ENCODE data around the gene PSMB3.
A peak's percentile ranks its signal among the peaks of the same experiment; 100 is the strongest.

PSMB3 gene

DNA sequence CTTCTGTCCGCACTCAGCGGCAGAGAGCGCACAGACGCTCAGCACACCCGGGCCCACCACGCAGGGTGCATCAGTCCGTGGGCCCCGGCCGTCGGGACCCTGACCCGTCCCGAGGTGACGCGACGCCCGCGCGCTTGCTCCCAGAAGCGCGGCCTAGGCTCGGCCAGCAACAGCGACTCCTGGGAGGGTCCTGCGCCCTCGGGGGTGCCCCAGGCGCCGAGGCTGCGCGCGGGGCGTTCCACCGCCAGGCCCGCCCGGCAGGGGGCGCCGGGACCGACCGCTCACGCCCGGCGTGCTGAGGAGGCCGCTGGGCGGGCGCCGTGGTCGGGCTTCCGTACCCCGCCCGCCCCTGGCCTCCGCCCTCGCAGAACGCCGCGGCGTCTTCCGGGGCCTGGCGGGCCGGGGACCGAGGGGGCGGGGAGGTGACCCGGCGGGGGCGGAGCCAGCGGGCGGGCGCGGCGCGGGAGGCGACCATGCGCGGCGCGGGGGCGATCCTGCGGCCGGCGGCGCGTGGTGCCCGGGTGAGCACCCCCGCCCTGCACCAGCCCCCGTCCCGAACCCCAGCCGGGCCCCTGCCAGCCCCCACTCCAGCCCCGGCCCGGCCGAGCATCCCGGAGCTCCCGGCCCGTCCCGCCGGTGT, 22.5 kb upstream of the PSMB3 start, which contains the start of gene CISD3 (continued):
- TF ChIP-seq, protein P1, sequence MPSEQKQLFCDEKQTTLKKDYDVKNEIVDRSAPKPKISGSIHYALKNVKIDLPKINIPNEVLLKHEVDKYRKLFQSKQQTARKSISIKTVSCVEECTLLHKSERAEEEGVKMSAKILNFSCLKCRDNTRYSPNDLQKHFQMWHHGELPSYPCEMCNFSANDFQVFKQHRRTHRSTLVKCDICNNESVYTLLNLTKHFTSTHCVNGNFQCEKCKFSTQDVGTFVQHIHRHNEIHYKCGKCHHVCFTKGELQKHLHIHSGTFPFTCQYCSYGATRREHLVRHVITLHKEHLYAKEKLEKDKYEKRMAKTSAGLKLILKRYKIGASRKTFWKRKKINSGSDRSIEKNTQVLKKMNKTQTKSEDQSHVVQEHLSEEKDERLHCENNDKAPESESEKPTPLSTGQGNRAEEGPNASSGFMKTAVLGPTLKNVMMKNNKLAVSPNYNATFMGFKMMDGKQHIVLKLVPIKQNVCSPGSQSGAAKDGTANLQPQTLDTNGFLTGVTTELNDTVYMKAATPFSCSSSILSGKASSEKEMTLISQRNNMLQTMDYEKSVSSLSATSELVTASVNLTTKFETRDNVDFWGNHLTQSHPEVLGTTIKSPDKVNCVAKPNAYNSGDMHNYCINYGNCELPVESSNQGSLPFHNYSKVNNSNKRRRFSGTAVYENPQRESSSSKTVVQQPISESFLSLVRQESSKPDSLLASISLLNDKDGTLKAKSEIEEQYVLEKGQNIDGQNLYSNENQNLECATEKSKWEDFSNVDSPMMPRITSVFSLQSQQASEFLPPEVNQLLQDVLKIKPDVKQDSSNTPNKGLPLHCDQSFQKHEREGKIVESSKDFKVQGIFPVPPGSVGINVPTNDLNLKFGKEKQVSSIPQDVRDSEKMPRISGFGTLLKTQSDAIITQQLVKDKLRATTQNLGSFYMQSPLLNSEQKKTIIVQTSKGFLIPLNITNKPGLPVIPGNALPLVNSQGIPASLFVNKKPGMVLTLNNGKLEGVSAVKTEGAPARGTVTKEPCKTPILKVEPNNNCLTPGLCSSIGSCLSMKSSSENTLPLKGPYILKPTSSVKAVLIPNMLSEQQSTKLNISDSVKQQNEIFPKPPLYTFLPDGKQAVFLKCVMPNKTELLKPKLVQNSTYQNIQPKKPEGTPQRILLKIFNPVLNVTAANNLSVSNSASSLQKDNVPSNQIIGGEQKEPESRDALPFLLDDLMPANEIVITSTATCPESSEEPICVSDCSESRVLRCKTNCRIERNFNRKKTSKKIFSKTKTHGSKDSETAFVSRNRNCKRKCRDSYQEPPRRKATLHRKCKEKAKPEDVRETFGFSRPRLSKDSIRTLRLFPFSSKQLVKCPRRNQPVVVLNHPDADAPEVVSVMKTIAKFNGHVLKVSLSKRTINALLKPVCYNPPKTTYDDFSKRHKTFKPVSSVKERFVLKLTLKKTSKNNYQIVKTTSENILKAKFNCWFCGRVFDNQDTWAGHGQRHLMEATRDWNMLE (tag by site-specific recombination; conservative IDR thresholded peaks at IDR 0.05; ENCODE audit: low read depth), result no peak
- TF ChIP-seq, protein P2, sequence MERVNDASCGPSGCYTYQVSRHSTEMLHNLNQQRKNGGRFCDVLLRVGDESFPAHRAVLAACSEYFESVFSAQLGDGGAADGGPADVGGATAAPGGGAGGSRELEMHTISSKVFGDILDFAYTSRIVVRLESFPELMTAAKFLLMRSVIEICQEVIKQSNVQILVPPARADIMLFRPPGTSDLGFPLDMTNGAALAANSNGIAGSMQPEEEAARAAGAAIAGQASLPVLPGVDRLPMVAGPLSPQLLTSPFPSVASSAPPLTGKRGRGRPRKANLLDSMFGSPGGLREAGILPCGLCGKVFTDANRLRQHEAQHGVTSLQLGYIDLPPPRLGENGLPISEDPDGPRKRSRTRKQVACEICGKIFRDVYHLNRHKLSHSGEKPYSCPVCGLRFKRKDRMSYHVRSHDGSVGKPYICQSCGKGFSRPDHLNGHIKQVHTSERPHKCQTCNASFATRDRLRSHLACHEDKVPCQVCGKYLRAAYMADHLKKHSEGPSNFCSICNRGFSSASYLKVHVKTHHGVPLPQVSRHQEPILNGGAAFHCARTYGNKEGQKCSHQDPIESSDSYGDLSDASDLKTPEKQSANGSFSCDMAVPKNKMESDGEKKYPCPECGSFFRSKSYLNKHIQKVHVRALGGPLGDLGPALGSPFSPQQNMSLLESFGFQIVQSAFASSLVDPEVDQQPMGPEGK (tag by site-specific recombination; IDR thresholded peaks at IDR 0.05), result no peak; the same call in 1 of the 2 replicates
- TF ChIP-seq, protein P3, sequence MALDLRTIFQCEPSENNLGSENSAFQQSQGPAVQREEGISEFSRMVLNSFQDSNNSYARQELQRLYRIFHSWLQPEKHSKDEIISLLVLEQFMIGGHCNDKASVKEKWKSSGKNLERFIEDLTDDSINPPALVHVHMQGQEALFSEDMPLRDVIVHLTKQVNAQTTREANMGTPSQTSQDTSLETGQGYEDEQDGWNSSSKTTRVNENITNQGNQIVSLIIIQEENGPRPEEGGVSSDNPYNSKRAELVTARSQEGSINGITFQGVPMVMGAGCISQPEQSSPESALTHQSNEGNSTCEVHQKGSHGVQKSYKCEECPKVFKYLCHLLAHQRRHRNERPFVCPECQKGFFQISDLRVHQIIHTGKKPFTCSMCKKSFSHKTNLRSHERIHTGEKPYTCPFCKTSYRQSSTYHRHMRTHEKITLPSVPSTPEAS (tag by site-specific recombination; IDR thresholded peaks at IDR 0.05), result no peak
- TF ChIP-seq SALL2 (tag by site-specific recombination; IDR thresholded peaks at IDR 0.05; ENCODE audit: borderline replicate concordance) (no peak), ZNF596 (tag by site-specific recombination; IDR thresholded peaks at IDR 0.05) (peak; percentile 45; the same call in 1 of the 2 replicates), ZNF514 (tag by site-specific recombination; IDR thresholded peaks at IDR 0.05) (no peak), SP7 (tag by site-specific recombination; IDR thresholded peaks at IDR 0.05) (no peak), GLI4 (tag by site-specific recombination; IDR thresholded peaks at IDR 0.05) (no peak), GLI2 (tag by site-specific recombination; IDR thresholded peaks at IDR 0.05; ENCODE audit: borderline replicate concordance, low read depth) (no peak), GLIS1 (tag by site-specific recombination; IDR thresholded peaks at IDR 0.05) (no peak), ZBTB20 (tag by site-specific recombination; IDR thresholded peaks at IDR 0.05) (peak; percentile 17; the same call in 1 of the 2 replicates), PRDM1 (tag by site-specific recombination; IDR thresholded peaks at IDR 0.05) (no peak), ZSCAN30 (tag by site-specific recombination; IDR thresholded peaks at IDR 0.05) (peak; percentile 66; the same call in 1 of the 2 replicates), ZNF624 (tag by site-specific recombination; IDR thresholded peaks at IDR 0.05) (no peak), MZF1 (tag by site-specific recombination; IDR thresholded peaks at IDR 0.05; ENCODE audit: borderline replicate concordance) (no peak), ZFP41 (tag by site-specific recombination; IDR thresholded peaks at IDR 0.05; ENCODE audit: borderline replicate concordance) (no peak), ZNF223 (tag by site-specific recombination; IDR thresholded peaks at IDR 0.05) (no peak)
- TF ChIP-seq, protein P4, sequence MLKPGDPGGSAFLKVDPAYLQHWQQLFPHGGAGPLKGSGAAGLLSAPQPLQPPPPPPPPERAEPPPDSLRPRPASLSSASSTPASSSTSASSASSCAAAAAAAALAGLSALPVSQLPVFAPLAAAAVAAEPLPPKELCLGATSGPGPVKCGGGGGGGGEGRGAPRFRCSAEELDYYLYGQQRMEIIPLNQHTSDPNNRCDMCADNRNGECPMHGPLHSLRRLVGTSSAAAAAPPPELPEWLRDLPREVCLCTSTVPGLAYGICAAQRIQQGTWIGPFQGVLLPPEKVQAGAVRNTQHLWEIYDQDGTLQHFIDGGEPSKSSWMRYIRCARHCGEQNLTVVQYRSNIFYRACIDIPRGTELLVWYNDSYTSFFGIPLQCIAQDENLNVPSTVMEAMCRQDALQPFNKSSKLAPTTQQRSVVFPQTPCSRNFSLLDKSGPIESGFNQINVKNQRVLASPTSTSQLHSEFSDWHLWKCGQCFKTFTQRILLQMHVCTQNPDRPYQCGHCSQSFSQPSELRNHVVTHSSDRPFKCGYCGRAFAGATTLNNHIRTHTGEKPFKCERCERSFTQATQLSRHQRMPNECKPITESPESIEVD (tag by site-specific recombination; IDR thresholded peaks at IDR 0.05), result no peak
- TF ChIP-seq, protein P5, sequence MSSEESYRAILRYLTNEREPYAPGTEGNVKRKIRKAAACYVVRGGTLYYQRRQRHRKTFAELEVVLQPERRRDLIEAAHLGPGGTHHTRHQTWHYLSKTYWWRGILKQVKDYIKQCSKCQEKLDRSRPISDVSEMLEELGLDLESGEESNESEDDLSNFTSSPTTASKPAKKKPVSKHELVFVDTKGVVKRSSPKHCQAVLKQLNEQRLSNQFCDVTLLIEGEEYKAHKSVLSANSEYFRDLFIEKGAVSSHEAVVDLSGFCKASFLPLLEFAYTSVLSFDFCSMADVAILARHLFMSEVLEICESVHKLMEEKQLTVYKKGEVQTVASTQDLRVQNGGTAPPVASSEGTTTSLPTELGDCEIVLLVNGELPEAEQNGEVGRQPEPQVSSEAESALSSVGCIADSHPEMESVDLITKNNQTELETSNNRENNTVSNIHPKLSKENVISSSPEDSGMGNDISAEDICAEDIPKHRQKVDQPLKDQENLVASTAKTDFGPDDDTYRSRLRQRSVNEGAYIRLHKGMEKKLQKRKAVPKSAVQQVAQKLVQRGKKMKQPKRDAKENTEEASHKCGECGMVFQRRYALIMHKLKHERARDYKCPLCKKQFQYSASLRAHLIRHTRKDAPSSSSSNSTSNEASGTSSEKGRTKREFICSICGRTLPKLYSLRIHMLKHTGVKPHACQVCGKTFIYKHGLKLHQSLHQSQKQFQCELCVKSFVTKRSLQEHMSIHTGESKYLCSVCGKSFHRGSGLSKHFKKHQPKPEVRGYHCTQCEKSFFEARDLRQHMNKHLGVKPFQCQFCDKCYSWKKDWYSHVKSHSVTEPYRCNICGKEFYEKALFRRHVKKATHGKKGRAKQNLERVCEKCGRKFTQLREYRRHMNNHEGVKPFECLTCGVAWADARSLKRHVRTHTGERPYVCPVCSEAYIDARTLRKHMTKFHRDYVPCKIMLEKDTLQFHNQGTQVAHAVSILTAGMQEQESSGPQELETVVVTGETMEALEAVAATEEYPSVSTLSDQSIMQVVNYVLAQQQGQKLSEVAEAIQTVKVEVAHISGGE (tag by site-specific recombination; conservative IDR thresholded peaks at IDR 0.05; ENCODE audit: low read depth), result no peak
- TF ChIP-seq, protein P6, sequence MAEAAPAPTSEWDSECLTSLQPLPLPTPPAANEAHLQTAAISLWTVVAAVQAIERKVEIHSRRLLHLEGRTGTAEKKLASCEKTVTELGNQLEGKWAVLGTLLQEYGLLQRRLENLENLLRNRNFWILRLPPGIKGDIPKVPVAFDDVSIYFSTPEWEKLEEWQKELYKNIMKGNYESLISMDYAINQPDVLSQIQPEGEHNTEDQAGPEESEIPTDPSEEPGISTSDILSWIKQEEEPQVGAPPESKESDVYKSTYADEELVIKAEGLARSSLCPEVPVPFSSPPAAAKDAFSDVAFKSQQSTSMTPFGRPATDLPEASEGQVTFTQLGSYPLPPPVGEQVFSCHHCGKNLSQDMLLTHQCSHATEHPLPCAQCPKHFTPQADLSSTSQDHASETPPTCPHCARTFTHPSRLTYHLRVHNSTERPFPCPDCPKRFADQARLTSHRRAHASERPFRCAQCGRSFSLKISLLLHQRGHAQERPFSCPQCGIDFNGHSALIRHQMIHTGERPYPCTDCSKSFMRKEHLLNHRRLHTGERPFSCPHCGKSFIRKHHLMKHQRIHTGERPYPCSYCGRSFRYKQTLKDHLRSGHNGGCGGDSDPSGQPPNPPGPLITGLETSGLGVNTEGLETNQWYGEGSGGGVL (tag by site-specific recombination; IDR thresholded peaks at IDR 0.05), result no peak; the same call in 1 of the 2 replicates
- TF ChIP-seq, protein P7, sequence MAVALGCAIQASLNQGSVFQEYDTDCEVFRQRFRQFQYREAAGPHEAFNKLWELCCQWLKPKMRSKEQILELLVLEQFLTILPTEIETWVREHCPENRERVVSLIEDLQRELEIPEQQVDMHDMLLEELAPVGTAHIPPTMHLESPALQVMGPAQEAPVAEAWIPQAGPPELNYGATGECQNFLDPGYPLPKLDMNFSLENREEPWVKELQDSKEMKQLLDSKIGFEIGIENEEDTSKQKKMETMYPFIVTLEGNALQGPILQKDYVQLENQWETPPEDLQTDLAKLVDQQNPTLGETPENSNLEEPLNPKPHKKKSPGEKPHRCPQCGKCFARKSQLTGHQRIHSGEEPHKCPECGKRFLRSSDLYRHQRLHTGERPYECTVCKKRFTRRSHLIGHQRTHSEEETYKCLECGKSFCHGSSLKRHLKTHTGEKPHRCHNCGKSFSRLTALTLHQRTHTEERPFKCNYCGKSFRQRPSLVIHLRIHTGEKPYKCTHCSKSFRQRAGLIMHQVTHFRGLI (tag by site-specific recombination; IDR thresholded peaks at IDR 0.05), result 0 out of 2 replicates have a peak, but pooled peaks have one; percentile 20

Measured in HEK293 (cell line).